Measurements from ENCODE around the gene BCKDK.
"Not testable (repeated sequence)": the region's sequence is repeated elsewhere in the genome, so short reads cannot be mapped to it uniquely, and the experiment has no call there.

The BCKDK gene

DNA sequence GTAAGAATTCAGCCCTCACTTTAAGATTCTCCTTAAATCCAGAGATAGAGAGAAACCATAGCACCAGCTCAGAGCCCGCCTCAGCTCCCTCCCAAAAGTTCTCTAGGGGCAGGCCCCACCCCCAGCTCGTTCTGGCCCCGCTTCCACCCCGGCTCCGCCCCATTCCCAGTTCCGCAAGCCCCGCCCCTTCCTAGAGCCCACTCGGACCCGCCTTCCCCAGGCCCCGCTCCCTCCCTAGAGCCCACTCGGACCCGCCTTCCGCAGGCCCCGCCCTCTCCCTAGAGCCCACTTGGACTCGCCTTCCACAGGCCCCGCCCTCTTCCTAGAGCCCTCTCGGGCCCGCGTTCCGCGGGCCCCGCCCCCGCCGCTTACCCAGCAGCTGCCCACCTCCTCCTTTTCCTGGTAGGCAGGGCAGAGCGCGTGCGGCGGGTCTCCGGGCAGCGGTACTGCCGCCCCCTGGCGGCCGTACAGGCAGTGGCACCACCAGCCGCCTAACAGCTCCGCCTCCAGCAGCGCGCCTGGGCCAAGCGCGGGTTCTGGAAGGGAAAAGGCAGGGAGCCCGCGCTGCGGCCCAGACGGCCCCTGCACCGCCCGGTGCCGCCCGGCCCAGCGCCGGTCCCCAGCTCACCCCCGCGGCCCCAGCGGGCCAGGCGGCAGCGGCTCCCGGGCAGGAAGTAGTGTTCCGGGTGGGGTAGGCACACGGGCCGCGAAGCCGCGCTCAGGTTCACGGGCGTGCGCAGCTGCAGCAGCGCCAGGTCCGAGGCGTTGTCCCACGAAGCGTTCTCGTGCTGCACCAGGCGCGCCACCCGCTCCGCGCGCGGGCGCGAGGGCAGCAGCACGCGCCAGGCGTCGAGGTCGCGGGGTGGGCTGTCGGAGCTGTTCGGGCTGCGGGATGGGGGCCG lies 34.2 kb downstream of the BCKDK start:
- Histone ChIP-seq H3K27ac (replicated peaks) (peak overlapping the region; percentile 70), H3K27me3 (ENCODE audit: insufficient read depth, poor library complexity, severe bottlenecking) (no peaks in the 10 kb centered on the region), H3K4me3 (replicated peaks; ENCODE audit: insufficient read depth, low read length) (peak overlapping the region; percentile 22)
- TF ChIP-seq SPI1 (IDR thresholded peaks at IDR 0.05; ENCODE audit: borderline replicate concordance, low read depth), result peak; percentile 55; the same call in 1 of the 2 replicates
- no peak for TF ChIP-seq POLR2AphosphoS5 (IDR thresholded peaks at IDR 0.05; ENCODE audit: low read depth)
- peak; percentile 73 for TF ChIP-seq CTCF (IDR thresholded peaks at IDR 0.05; ENCODE audit: insufficient read depth, low read length)
- peak; percentile 96 to 99 for DNase-seq (ENCODE audit: low read depth in 1 of 2, low spot score in 1 of 2)

GRCh38 chr16:31143011-31143693 lies 35.0 kb downstream of the BCKDK start:
- H3K27me3 ChIP-seq (ENCODE audit: insufficient read depth, poor library complexity, severe bottlenecking), result no peaks in the 10 kb centered on the region
- no peak overlapping the region for H3K27ac ChIP-seq (replicated peaks)
- no peak for DNase-seq (ENCODE audit: low read depth in 1 of 2, low spot score in 1 of 2)
- H3K4me3 ChIP-seq (replicated peaks; ENCODE audit: insufficient read depth, low read length), result no peak overlapping the region; the same call in 1 of the 2 replicates
- no peak for TF ChIP-seq POLR2AphosphoS5 (IDR thresholded peaks at IDR 0.05; ENCODE audit: low read depth)
- no peak for TF ChIP-seq CTCF (IDR thresholded peaks at IDR 0.05; ENCODE audit: insufficient read depth, low read length)
- TF ChIP-seq GABPA (IDR thresholded peaks at IDR 0.05; ENCODE audit: low read depth), result no peak
- no peak for TF ChIP-seq SPI1 (IDR thresholded peaks at IDR 0.05; ENCODE audit: borderline replicate concordance, low read depth)
- TF ChIP-seq, protein P1, sequence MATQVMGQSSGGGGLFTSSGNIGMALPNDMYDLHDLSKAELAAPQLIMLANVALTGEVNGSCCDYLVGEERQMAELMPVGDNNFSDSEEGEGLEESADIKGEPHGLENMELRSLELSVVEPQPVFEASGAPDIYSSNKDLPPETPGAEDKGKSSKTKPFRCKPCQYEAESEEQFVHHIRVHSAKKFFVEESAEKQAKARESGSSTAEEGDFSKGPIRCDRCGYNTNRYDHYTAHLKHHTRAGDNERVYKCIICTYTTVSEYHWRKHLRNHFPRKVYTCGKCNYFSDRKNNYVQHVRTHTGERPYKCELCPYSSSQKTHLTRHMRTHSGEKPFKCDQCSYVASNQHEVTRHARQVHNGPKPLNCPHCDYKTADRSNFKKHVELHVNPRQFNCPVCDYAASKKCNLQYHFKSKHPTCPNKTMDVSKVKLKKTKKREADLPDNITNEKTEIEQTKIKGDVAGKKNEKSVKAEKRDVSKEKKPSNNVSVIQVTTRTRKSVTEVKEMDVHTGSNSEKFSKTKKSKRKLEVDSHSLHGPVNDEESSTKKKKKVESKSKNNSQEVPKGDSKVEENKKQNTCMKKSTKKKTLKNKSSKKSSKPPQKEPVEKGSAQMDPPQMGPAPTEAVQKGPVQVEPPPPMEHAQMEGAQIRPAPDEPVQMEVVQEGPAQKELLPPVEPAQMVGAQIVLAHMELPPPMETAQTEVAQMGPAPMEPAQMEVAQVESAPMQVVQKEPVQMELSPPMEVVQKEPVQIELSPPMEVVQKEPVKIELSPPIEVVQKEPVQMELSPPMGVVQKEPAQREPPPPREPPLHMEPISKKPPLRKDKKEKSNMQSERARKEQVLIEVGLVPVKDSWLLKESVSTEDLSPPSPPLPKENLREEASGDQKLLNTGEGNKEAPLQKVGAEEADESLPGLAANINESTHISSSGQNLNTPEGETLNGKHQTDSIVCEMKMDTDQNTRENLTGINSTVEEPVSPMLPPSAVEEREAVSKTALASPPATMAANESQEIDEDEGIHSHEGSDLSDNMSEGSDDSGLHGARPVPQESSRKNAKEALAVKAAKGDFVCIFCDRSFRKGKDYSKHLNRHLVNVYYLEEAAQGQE (IDR thresholded peaks at IDR 0.05; ENCODE audit: insufficient replicate concordance, low read depth), result no peak

DNA sequence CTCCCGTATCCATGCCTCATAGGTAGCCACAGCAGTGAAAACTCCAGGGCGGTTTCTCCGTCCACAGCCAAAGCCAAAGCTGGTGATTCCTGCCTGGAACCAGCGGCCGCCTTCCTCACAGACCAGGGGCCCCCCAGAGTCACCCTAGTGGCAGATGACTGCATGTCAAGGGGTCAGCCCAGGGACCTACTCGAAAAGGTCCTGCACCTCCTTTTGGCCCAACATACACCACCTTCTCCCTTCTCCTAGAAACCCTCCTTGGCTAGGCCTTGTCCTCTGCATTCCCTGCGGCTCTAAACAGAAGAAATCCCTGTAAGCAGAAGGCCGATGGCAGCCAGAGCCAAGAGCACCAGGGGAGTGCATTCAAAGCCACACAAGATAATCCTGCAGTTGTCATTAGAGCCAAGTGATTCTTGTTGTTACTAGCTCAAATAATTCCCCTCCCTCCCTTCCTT lies 35.5 kb downstream of the BCKDK start:
- TF ChIP-seq, protein P1 (IDR thresholded peaks at IDR 0.05; ENCODE audit: insufficient replicate concordance, low read depth), result no peak
- TF ChIP-seq CTCF (IDR thresholded peaks at IDR 0.05; ENCODE audit: insufficient read depth, low read length), result no peak
- TF ChIP-seq GABPA (IDR thresholded peaks at IDR 0.05; ENCODE audit: low read depth), result no peak
- no peak for TF ChIP-seq POLR2AphosphoS5 (IDR thresholded peaks at IDR 0.05; ENCODE audit: low read depth)
- no peak for TF ChIP-seq SPI1 (IDR thresholded peaks at IDR 0.05; ENCODE audit: borderline replicate concordance, low read depth)
- H3K27me3 ChIP-seq (ENCODE audit: insufficient read depth, poor library complexity, severe bottlenecking), result no peaks in the 10 kb centered on the region

DNA sequence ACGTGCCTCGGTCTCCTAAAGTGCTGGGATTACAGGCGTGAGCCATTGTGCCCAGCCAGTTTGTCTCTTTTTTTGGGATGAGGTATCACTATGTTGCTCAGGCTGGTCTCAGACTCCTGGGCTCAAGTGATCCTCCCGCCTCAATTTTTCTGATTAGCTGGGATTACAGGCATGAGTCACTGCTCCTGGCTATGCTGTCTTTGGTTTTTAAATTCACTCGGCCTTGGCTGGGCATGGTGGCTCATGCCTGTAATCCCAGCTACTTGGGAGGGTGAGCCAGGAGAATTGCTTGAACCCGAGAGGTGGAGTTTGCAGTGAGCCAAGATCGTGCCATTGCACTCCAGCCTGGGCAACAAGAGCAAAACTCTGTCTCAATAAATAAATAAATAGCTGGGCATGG lies 36.2 kb downstream of the BCKDK start:
- DNase-seq (ENCODE audit: low read depth in 1 of 2, low spot score in 1 of 2); H3K27me3 ChIP-seq (ENCODE audit: insufficient read depth, poor library complexity, severe bottlenecking); H3K27ac ChIP-seq (replicated peaks); H3K4me3 ChIP-seq (replicated peaks; ENCODE audit: insufficient read depth, low read length): not testable (repeated sequence)

More for the DNA sequence above, 35.5 kb downstream of the BCKDK start:
- H3K4me3 ChIP-seq (replicated peaks; ENCODE audit: insufficient read depth, low read length), result no peak overlapping the region
- no peak for DNase-seq (ENCODE audit: low read depth in 1 of 2, low spot score in 1 of 2)
- H3K27ac ChIP-seq (replicated peaks), result no peak overlapping the region

Measured in HL-60 (cell line).